HCT116 (cell line): Measurements from ENCODE around the gene THBD.
A peak's percentile ranks its signal among the peaks of the same experiment; 100 is the strongest.

ENCODE experiments used
- CBX3 ChIP-seq: IDR thresholded peaks from 2 replicates; pipeline ENCODE4 v1.6.1; 2012; ENCODE audit warnings: low read depth
- EZH2 ChIP-seq: fragments of 200-600 bp; sonication (generic); IDR thresholded peaks from 2 replicates; pipeline ENCODE4 v1.6.1; 2017; ENCODE audit warnings: antibody characterized with exemption, mixed run types
- POLR2A ChIP-seq: IDR thresholded peaks from 2 replicates; pipeline ENCODE4 v1.7.0; 2011; ENCODE audit warnings: borderline replicate concordance; ENCODE audit not compliant: insufficient read depth, insufficient read length; ENCODE audit errors: extremely low read depth
- POLR2AphosphoS5 ChIP-seq: IDR thresholded peaks from 2 replicates; pipeline ENCODE4 v1.6.1; 2011; ENCODE audit warnings: mild to moderate bottlenecking, low read depth, low read length, moderate library complexity
- RAD21 ChIP-seq: IDR thresholded peaks from 2 replicates; pipeline ENCODE4 v1.6.1; 2012; ENCODE audit warnings: low read depth, mild to moderate bottlenecking
- SIN3A ChIP-seq: IDR thresholded peaks from 2 replicates; pipeline ENCODE4 v1.6.1; 2012; ENCODE audit warnings: low read depth
- SP1 ChIP-seq: IDR thresholded peaks from 2 replicates; pipeline ENCODE4 v1.6.1; 2012; ENCODE audit warnings: low read depth
- YY1 ChIP-seq: IDR thresholded peaks from 2 replicates; pipeline ENCODE4 v1.6.1; 2011; ENCODE audit warnings: low read length, low read depth, moderate library complexity, mild to moderate bottlenecking; ENCODE audit not compliant: insufficient replicate concordance; ENCODE audit errors: extremely low read depth
- ZFX ChIP-seq: fragments of 450-650 bp; IDR thresholded peaks from 2 replicates; pipeline ENCODE4 v1.6.1; 2017
- ZNF274 ChIP-seq: fragments of 200-500 bp; sonication (Bioruptor generic); IDR thresholded peaks from 2 replicates; pipeline ENCODE4 v1.6.1; 2014; ENCODE audit warnings: mild to moderate bottlenecking, low read depth, low read length, inconsistent platforms
- TF ChIP-seq, protein P1 (sequence below): IDR thresholded peaks from 2 replicates; pipeline ENCODE4 v1.6.1; 2012
- TF ChIP-seq, protein P2 (sequence below): IDR thresholded peaks from 2 replicates; pipeline ENCODE4 v1.6.1; 2012; ENCODE audit warnings: low read depth
- TF ChIP-seq, protein P3 (sequence below), 3 experiments: fragments of 200-600 bp in 1 of 3; sonication (generic) in 1 of 3; IDR thresholded peaks in 2 of 3; conservative IDR thresholded peaks in 1 of 3; 2 replicates each; pipeline ENCODE4 v1.5.1; 2012 to 2017; ENCODE audit warnings: low read depth in 2 of 3, low read length in 2 of 3, antibody characterized with exemption in 1 of 3, borderline replicate concordance in 1 of 3, control low read depth in 1 of 3, mild to moderate bottlenecking in 1 of 3, mixed read lengths in 1 of 3, mixed run types in 1 of 3, moderate library complexity in 1 of 3; ENCODE audit not compliant: insufficient read depth in 1 of 3

- TF ChIP-seq POLR2A, result no peak
- TF ChIP-seq, protein P1, sequence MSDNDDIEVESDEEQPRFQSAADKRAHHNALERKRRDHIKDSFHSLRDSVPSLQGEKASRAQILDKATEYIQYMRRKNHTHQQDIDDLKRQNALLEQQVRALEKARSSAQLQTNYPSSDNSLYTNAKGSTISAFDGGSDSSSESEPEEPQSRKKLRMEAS, result no peak
- no peak for TF ChIP-seq EZH2
- no peak for TF ChIP-seq POLR2AphosphoS5
- TF ChIP-seq YY1, result no peak
- peak; percentile 43 for TF ChIP-seq RAD21
- TF ChIP-seq ZFX, result no peak
- TF ChIP-seq, protein P2, sequence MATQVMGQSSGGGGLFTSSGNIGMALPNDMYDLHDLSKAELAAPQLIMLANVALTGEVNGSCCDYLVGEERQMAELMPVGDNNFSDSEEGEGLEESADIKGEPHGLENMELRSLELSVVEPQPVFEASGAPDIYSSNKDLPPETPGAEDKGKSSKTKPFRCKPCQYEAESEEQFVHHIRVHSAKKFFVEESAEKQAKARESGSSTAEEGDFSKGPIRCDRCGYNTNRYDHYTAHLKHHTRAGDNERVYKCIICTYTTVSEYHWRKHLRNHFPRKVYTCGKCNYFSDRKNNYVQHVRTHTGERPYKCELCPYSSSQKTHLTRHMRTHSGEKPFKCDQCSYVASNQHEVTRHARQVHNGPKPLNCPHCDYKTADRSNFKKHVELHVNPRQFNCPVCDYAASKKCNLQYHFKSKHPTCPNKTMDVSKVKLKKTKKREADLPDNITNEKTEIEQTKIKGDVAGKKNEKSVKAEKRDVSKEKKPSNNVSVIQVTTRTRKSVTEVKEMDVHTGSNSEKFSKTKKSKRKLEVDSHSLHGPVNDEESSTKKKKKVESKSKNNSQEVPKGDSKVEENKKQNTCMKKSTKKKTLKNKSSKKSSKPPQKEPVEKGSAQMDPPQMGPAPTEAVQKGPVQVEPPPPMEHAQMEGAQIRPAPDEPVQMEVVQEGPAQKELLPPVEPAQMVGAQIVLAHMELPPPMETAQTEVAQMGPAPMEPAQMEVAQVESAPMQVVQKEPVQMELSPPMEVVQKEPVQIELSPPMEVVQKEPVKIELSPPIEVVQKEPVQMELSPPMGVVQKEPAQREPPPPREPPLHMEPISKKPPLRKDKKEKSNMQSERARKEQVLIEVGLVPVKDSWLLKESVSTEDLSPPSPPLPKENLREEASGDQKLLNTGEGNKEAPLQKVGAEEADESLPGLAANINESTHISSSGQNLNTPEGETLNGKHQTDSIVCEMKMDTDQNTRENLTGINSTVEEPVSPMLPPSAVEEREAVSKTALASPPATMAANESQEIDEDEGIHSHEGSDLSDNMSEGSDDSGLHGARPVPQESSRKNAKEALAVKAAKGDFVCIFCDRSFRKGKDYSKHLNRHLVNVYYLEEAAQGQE, result no peak
- TF ChIP-seq, protein P3, sequence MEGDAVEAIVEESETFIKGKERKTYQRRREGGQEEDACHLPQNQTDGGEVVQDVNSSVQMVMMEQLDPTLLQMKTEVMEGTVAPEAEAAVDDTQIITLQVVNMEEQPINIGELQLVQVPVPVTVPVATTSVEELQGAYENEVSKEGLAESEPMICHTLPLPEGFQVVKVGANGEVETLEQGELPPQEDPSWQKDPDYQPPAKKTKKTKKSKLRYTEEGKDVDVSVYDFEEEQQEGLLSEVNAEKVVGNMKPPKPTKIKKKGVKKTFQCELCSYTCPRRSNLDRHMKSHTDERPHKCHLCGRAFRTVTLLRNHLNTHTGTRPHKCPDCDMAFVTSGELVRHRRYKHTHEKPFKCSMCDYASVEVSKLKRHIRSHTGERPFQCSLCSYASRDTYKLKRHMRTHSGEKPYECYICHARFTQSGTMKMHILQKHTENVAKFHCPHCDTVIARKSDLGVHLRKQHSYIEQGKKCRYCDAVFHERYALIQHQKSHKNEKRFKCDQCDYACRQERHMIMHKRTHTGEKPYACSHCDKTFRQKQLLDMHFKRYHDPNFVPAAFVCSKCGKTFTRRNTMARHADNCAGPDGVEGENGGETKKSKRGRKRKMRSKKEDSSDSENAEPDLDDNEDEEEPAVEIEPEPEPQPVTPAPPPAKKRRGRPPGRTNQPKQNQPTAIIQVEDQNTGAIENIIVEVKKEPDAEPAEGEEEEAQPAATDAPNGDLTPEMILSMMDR (IDR thresholded peaks at IDR 0.05 in 2 of 3, conservative IDR thresholded peaks at IDR 0.05 in 1 of 3; ENCODE audit: borderline replicate concordance in 1 of 3, insufficient read depth in 1 of 3, low read depth in 2 of 3, low read length in 2 of 3), result peak; percentile 31 to 82 (median 77); a peak in 5 of 6 replicates
- TF ChIP-seq ZNF274, result no peak
- TF ChIP-seq CBX3, result no peak
- no peak for TF ChIP-seq SIN3A
- TF ChIP-seq SP1, result no peak
Observed at GRCh38 chr20:23079016-23079351, 29.5 kb upstream of the THBD start.
